H9 (cell line): Measurements from ENCODE around the gene C1orf198. TPM values are rescaled to one million over a fixed set of nuclear protein-coding genes. Genes with fewer than 3 reads are reported as not detected.
A peak's percentile ranks its signal among the peaks of the same experiment; 100 is the strongest.

Experiments used
- DNase-seq: peaks from one replicate; pipeline ENCODE4 v3.0.0-alpha.2; 2017
- H2AFZ ChIP-seq: one replicate; pipeline ENCODE4 v1.6.1; 2013; ENCODE audit warnings: mild to moderate bottlenecking, low read length, control low read depth, moderate library complexity
- H2AK5ac ChIP-seq: 2 replicates; pipeline ENCODE4 v1.6.1; 2013; ENCODE audit warnings: low read length, control low read depth, mixed read lengths; ENCODE audit not compliant: insufficient read length
- H2BK120ac ChIP-seq: one replicate; pipeline ENCODE4 v1.6.1; 2013; ENCODE audit warnings: low read depth, mild to moderate bottlenecking, low read length, control low read depth, inconsistent platforms; ENCODE audit not compliant: poor library complexity, severe bottlenecking
- H2BK12ac ChIP-seq: 2 replicates; pipeline ENCODE4 v1.6.1; 2013; ENCODE audit warnings: low read length, control low read depth, mixed read lengths, low read depth; ENCODE audit not compliant: insufficient read length
- H2BK15ac ChIP-seq: 2 replicates; pipeline ENCODE4 v1.6.1; 2013; ENCODE audit warnings: low read depth, low read length, control low read depth
- H2BK20ac ChIP-seq: one replicate; pipeline ENCODE4 v1.6.1; 2013; ENCODE audit warnings: low read depth, mild to moderate bottlenecking, low read length, control low read depth, inconsistent platforms; ENCODE audit not compliant: poor library complexity, severe bottlenecking
- H2BK5ac ChIP-seq: 2 replicates; pipeline ENCODE4 v1.6.1; 2013; ENCODE audit warnings: low read length, control low read depth, mixed read lengths; ENCODE audit not compliant: insufficient read length
- H3K14ac ChIP-seq: 2 replicates; pipeline ENCODE4 v1.6.1; 2013; ENCODE audit warnings: low read length, control low read depth; ENCODE audit not compliant: insufficient read depth
- H3K18ac ChIP-seq: 2 replicates; pipeline ENCODE4 v1.6.1; 2013; ENCODE audit warnings: low read depth, mild to moderate bottlenecking, mixed read lengths, low read length, control low read depth; ENCODE audit not compliant: insufficient read length
- H3K23ac ChIP-seq: 2 replicates; pipeline ENCODE4 v1.6.1; 2013; ENCODE audit warnings: low read length, control low read depth, mixed read lengths, low read depth; ENCODE audit not compliant: insufficient read length
- H3K23me2 ChIP-seq: 2 replicates; pipeline ENCODE4 v1.6.1; 2013; ENCODE audit warnings: low read depth, mild to moderate bottlenecking, mixed read lengths, low read length, control low read depth; ENCODE audit not compliant: insufficient read length, poor library complexity, severe bottlenecking
- H3K27ac ChIP-seq: 2 replicates; pipeline ENCODE4 v1.5.1; 2013; ENCODE audit warnings: low read length, control low read depth, mixed read lengths, low read depth; ENCODE audit not compliant: insufficient read length
- H3K27me3 ChIP-seq: 2 replicates; pipeline ENCODE4 v1.6.1; 2013; ENCODE audit warnings: low read length, control low read depth, inconsistent platforms; ENCODE audit not compliant: insufficient read depth
- H3K4ac ChIP-seq: 2 replicates; pipeline ENCODE4 v1.6.1; 2013; ENCODE audit warnings: low read depth, mild to moderate bottlenecking, control low read depth, inconsistent platforms, low read length, moderate library complexity
- H3K4me1 ChIP-seq: 2 replicates; pipeline ENCODE4 v1.6.1; 2013; ENCODE audit warnings: low read length, control low read depth, inconsistent platforms; ENCODE audit not compliant: insufficient read depth
- H3K4me2 ChIP-seq: 2 replicates; pipeline ENCODE4 v1.6.1; 2013; ENCODE audit warnings: low read length, control low read depth, mixed read lengths; ENCODE audit not compliant: insufficient read length, insufficient read depth
- H3K56ac ChIP-seq: 2 replicates; pipeline ENCODE4 v1.6.1; 2013; ENCODE audit warnings: low read depth, mild to moderate bottlenecking, mixed read lengths, low read length, control low read depth; ENCODE audit not compliant: insufficient read length
- H3K79me1 ChIP-seq: 2 replicates; pipeline ENCODE4 v1.6.1; 2013; ENCODE audit warnings: low read depth, mild to moderate bottlenecking, moderate library complexity, low read length, control low read depth, inconsistent platforms; ENCODE audit not compliant: insufficient read depth, poor library complexity, severe bottlenecking
- H3K79me2 ChIP-seq: 2 replicates; pipeline ENCODE4 v1.6.1; 2013; ENCODE audit warnings: low read length, control low read depth, inconsistent platforms; ENCODE audit not compliant: insufficient read depth
- H3K9ac ChIP-seq: 2 replicates; pipeline ENCODE4 v1.6.1; 2013; ENCODE audit warnings: low read length, control low read depth, mixed read lengths; ENCODE audit not compliant: insufficient read length; ENCODE audit errors: extremely low read depth
- H3K9me3 ChIP-seq: one replicate; pipeline ENCODE4 v1.6.1; 2013; ENCODE audit warnings: low read depth, low read length, inconsistent platforms; ENCODE audit not compliant: control insufficient read depth
- H3T11ph ChIP-seq: one replicate; pipeline ENCODE4 v1.6.1; 2013; ENCODE audit warnings: mild to moderate bottlenecking, low read length, control low read depth, inconsistent platforms
- H4K20me1 ChIP-seq: one replicate; pipeline ENCODE4 v1.6.1; 2013; ENCODE audit not compliant: control insufficient read depth, insufficient read length, insufficient read depth
- H4K5ac ChIP-seq: 2 replicates; pipeline ENCODE4 v1.6.1; 2013; ENCODE audit warnings: low read depth, mild to moderate bottlenecking, mixed read lengths, low read length, control low read depth; ENCODE audit not compliant: insufficient read length
- H4K8ac ChIP-seq: replicated peaks from 2 replicates; pipeline ENCODE4 v1.6.1; 2013; ENCODE audit warnings: low read length, control low read depth, mixed read lengths, low read depth; ENCODE audit not compliant: insufficient read length
- H4K91ac ChIP-seq: 2 replicates; pipeline ENCODE4 v1.6.1; 2013; ENCODE audit warnings: low read depth, mild to moderate bottlenecking, moderate library complexity, mixed read lengths, low read length, control low read depth; ENCODE audit not compliant: insufficient read length
- H3K27ac Mint-ChIP-seq, 3 experiments: 2 replicates in 2 of 3; 3 replicates in 1 of 3; pipeline ENCODE4 v1.8.0; 2020 to 2021; ENCODE audit warnings: mixed read lengths in 3 of 3, mild to moderate bottlenecking in 1 of 3, moderate library complexity in 1 of 3
- H3K27me3 Mint-ChIP-seq: 2 replicates; pipeline ENCODE4 v1.8.0; 2021; ENCODE audit warnings: low read depth, mild to moderate bottlenecking, moderate library complexity, mixed read lengths
- H3K36me3 Mint-ChIP-seq, 3 experiments: 2 replicates in 2 of 3; 3 replicates in 1 of 3; pipeline ENCODE4 v1.8.0; 2020 to 2021; ENCODE audit warnings: low read depth in 3 of 3, mixed read lengths in 3 of 3; ENCODE audit not compliant: insufficient read depth in 1 of 3
- H3K4me1 Mint-ChIP-seq, 2 experiments: 2 replicates each; pipeline ENCODE4 v1.8.0; 2020; ENCODE audit warnings: mixed read lengths in 2 of 2
- H3K4me3 Mint-ChIP-seq, 2 experiments: 2 replicates in 1 of 2; 3 replicates in 1 of 2; pipeline ENCODE4 v1.8.0; 2020 to 2021; ENCODE audit warnings: mild to moderate bottlenecking in 2 of 2, mixed read lengths in 2 of 2, moderate library complexity in 1 of 2
- H3K9me3 Mint-ChIP-seq, 2 experiments: 2 replicates in 1 of 2; 3 replicates in 1 of 2; pipeline ENCODE4 v1.8.0; 2020; ENCODE audit warnings: mild to moderate bottlenecking in 2 of 2, mixed read lengths in 2 of 2, moderate library complexity in 1 of 2
- WGBS: extraction: QIAGEN DNeasy Blood & Tissue Kit; methylation state at CpG from one replicate; pipeline ENCODE4 v1.1.7; 2013; ENCODE audit warnings: missing lambda C conversion rate, low lambda C conversion rate, mixed read lengths; ENCODE audit not compliant: insufficient read length; ENCODE audit errors: extremely low coverage; 5-methylcytosine and 5-hydroxymethylcytosine counted together
- total RNA-seq: library from RNA; stranded (reverse); gene quantifications from 2 replicates; pipeline ENCODE4 v1.2.1, GENCODE V29; 2021
- TF ChIP-seq, protein P1 (sequence below): fragments of 200-600 bp; sonication (generic); conservative IDR thresholded peaks from 3 replicates; pipeline ENCODE4 v1.8.0; 2021; ENCODE audit warnings: antibody characterized with exemption, mild to moderate bottlenecking

The C1orf198 gene
- total RNA-seq, 1 experiment from 2014 or later, result 28.9 TPM

DNA sequence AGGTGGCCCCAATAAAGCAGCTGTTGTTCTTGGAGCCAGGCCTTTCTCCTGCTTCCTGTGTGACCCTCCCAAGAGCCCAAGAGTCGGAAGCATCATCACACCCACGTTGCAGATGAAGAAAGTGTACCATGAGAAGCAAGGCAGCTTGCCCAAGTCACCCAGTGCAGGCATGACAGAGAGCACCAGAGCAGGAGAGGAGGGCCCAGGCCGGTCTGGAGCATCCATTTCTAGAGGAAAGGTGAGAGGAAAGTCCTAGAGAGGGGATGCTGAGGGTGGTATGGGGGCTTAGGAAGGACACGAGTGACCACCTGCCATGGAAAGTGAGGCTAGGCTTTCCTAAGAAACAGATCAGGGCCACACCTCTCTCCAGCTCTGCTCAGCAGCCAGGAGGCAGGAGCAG lies 47.0 kb downstream of the C1orf198 start:
- no peak overlapping the region for H3K27ac ChIP-seq
- H4K8ac ChIP-seq, result no peak overlapping the region
- H4K5ac ChIP-seq, result no peak overlapping the region
- H3K4me1 Mint-ChIP-seq, result no peaks in the 10 kb centered on the region
- no peaks in the 10 kb centered on the region for H3K79me1 ChIP-seq
- no CpG with 5 or more reads among the region's 4 CpGs for WGBS
- H3K4me1 ChIP-seq, result no peaks in the 10 kb centered on the region
- H3K4me2 ChIP-seq, result no peak overlapping the region
- no peak overlapping the region for H3K14ac ChIP-seq
- no peak overlapping the region for H3K4me3 Mint-ChIP-seq
- no peak overlapping the region for H2BK20ac ChIP-seq
- H3K9me3 ChIP-seq, result no peaks in the 10 kb centered on the region
- no peak overlapping the region for H3K4ac ChIP-seq
- TF ChIP-seq, protein P1, sequence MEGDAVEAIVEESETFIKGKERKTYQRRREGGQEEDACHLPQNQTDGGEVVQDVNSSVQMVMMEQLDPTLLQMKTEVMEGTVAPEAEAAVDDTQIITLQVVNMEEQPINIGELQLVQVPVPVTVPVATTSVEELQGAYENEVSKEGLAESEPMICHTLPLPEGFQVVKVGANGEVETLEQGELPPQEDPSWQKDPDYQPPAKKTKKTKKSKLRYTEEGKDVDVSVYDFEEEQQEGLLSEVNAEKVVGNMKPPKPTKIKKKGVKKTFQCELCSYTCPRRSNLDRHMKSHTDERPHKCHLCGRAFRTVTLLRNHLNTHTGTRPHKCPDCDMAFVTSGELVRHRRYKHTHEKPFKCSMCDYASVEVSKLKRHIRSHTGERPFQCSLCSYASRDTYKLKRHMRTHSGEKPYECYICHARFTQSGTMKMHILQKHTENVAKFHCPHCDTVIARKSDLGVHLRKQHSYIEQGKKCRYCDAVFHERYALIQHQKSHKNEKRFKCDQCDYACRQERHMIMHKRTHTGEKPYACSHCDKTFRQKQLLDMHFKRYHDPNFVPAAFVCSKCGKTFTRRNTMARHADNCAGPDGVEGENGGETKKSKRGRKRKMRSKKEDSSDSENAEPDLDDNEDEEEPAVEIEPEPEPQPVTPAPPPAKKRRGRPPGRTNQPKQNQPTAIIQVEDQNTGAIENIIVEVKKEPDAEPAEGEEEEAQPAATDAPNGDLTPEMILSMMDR, result no peak
- no peak overlapping the region for H3K18ac ChIP-seq
- H3K23me2 ChIP-seq, result no peaks in the 10 kb centered on the region
- no peak overlapping the region for H2BK5ac ChIP-seq
- H2BK15ac ChIP-seq, result no peak overlapping the region
- peak overlapping the region in 1 of 3 experiments; percentile 49; a peak in 1 of 7 replicates for H3K27ac Mint-ChIP-seq
- H2BK120ac ChIP-seq, result no peak overlapping the region
- H2AK5ac ChIP-seq, result no peak overlapping the region
- H2BK12ac ChIP-seq, result no peak overlapping the region
- no peaks in the 10 kb centered on the region for H3K36me3 Mint-ChIP-seq
- no peak overlapping the region for H2AFZ ChIP-seq
- H4K91ac ChIP-seq, result no peak overlapping the region
- no peak overlapping the region for H3K56ac ChIP-seq
- H3T11ph ChIP-seq, result no peak overlapping the region
- no peak overlapping the region for H3K23ac ChIP-seq
- no peak for DNase-seq
- H3K79me2 ChIP-seq, result no peaks in the 10 kb centered on the region
- H3K27me3 ChIP-seq, result no peaks in the 10 kb centered on the region
- no peaks in the 10 kb centered on the region for H4K20me1 ChIP-seq
- no peaks in the 10 kb centered on the region for H3K9me3 Mint-ChIP-seq
- no peak overlapping the region for H3K9ac ChIP-seq
- peaks cover 85% of the 10 kb centered on the region for H3K27me3 Mint-ChIP-seq
